HepG2 (cell line): ENCODE data around the gene KCNK17. TPM values are rescaled to one million over a fixed set of nuclear protein-coding genes. Genes with fewer than 3 reads are reported as not detected.

Source experiments
- ATAC-seq: fragments of 200-7000 bp; cut with Tn5 transposase; 3 replicates; pipeline ENCODE4 v1.9.1; 2020; ENCODE audit warnings: mild to moderate bottlenecking, moderate library complexity
- BruUV-seq: library from RNA; stranded (reverse); fragments of 400-500 nt; replicated peaks from 2 replicates; lab custom pipeline; 2021; lab: Mats Ljungman, UMichigan
- CTCF ChIA-PET: fragments of 300-600 bp; formaldehyde crosslinking; extraction: SDS; loops from one replicate; lab custom pipeline; 2021; ENCODE audit warnings: low total read pairs, inconsistent platforms, low intra/inter-chr PET ratio; lab: Yijun Ruan, JAX
- POLR2A ChIA-PET: fragments of 350-600 bp; sonication (Branson Sonifier 250); formaldehyde crosslinking; loops from one replicate; lab custom pipeline; 2020; ENCODE audit warnings: antibody characterized with exemption, inconsistent platforms; lab: Yijun Ruan, JAX
- DNase-seq: peaks from one replicate; pipeline ENCODE4 v3.0.0-alpha.2; 2015; ENCODE audit warnings: low spot score
- FAIRE-seq: peaks from 3 replicates; lab custom pipeline; 2011; peaks lifted over from hg19 to GRCh38; lab: Jason Lieb, UNC
- H2AFZ ChIP-seq: one replicate; pipeline ENCODE4 v1.6.1; 2011; ENCODE audit warnings: low read length, inconsistent platforms
- H3K27ac ChIP-seq: fragments of 300-600 bp; 3 replicates; pipeline ENCODE4 v1.8.0; 2011; ENCODE audit warnings: mixed run types, mild to moderate bottlenecking, mixed read lengths, low read length, inconsistent platforms; ENCODE audit not compliant: insufficient read depth; ENCODE audit errors: extremely low read length
- H3K27me3 ChIP-seq, 2 experiments: fragments of 200-600 bp in 1 of 2; 2 replicates in 1 of 2; 3 replicates in 1 of 2; pipeline versions ENCODE4 v1.6.0 to v1.8.0; 2011; ENCODE audit warnings: low read length in 2 of 2, mild to moderate bottlenecking in 2 of 2, moderate library complexity in 2 of 2, inconsistent platforms in 1 of 2; ENCODE audit not compliant: insufficient read depth in 2 of 2, control insufficient read depth in 1 of 2
- H3K36me3 ChIP-seq, 2 experiments: fragments of 200-600 bp in 1 of 2; replicated peaks in 1 of 2; 2 replicates in 1 of 2; 3 replicates in 1 of 2; pipeline versions ENCODE4 v1.5.1 to v1.8.0; 2011; ENCODE audit warnings: low read length in 2 of 2, inconsistent platforms in 1 of 2; ENCODE audit not compliant: insufficient read depth in 2 of 2, control insufficient read depth in 1 of 2
- H3K4me1 ChIP-seq: 2 replicates; pipeline ENCODE4 v1.5.1; 2012; ENCODE audit warnings: low read length, inconsistent platforms; ENCODE audit not compliant: insufficient read depth
- H3K4me2 ChIP-seq: 2 replicates; pipeline ENCODE4 v1.6.0; 2011; ENCODE audit warnings: low read depth, low read length, inconsistent platforms
- H3K4me3 ChIP-seq, 3 experiments: fragments of 200-600 bp in 1 of 3; sonication (generic), shearing (Covaris generic) in 1 of 3; replicated peaks in 1 of 3; 2 replicates each; pipeline ENCODE4 v1.5.1; 2011 to 2016; ENCODE audit warnings: low read length in 3 of 3, inconsistent platforms in 2 of 3, low read depth in 2 of 3, mild to moderate bottlenecking in 2 of 3, control low read depth in 1 of 3, mixed read lengths in 1 of 3; ENCODE audit not compliant: insufficient read depth in 1 of 3
- H3K79me2 ChIP-seq: one replicate; pipeline ENCODE4 v1.6.1; 2011; ENCODE audit warnings: low read length, inconsistent platforms; ENCODE audit not compliant: insufficient read depth
- H3K9ac ChIP-seq: 2 replicates; pipeline ENCODE4 v1.6.0; 2011; ENCODE audit warnings: mild to moderate bottlenecking, low read depth, low read length, inconsistent platforms; ENCODE audit not compliant: insufficient read depth
- H3K9me3 ChIP-seq: 2 replicates; pipeline ENCODE4 v1.5.1; 2012; ENCODE audit warnings: mild to moderate bottlenecking, low read length
- H4K20me1 ChIP-seq: 2 replicates; pipeline ENCODE4 v1.6.0; 2011; ENCODE audit warnings: inconsistent platforms, mild to moderate bottlenecking, low read length, moderate library complexity; ENCODE audit not compliant: insufficient read depth
- HMGA1 ChIP-seq: sonication (generic); formaldehyde crosslinking; conservative IDR thresholded peaks from 2 replicates; pipeline ENCODE4 v1.4.0; 2020; ENCODE audit warnings: missing genetic modification reagents
- HNRNPLL ChIP-seq: fragments of 200-400 bp; formaldehyde crosslinking; IDR thresholded peaks from 2 replicates; pipeline ENCODE4 v1.6.1; 2017; ENCODE audit warnings: mild to moderate bottlenecking, low read depth, low read length; ENCODE audit not compliant: poor library complexity, severe bottlenecking
- IKZF4 ChIP-seq: sonication (generic); formaldehyde crosslinking; IDR thresholded peaks from 2 replicates; pipeline ENCODE4 v1.5.1; 2020; ENCODE audit warnings: borderline replicate concordance, mild to moderate bottlenecking, low read depth, missing genetic modification reagents; ENCODE audit errors: not compliant biosample characterization
- KLF11 ChIP-seq: IDR thresholded peaks from 2 replicates; pipeline ENCODE4 v1.6.1; 2016; ENCODE audit warnings: missing compliant biosample characterization
- RFX1 ChIP-seq: fragments of 450-650 bp; IDR thresholded peaks from 2 replicates; pipeline ENCODE4 v1.6.1; 2017
- SMAD3 ChIP-seq: sonication (generic); formaldehyde crosslinking; IDR thresholded peaks from 2 replicates; pipeline ENCODE4 v1.4.0; 2020; ENCODE audit warnings: missing genetic modification reagents
- SP2 ChIP-seq: sonication (generic); formaldehyde crosslinking; IDR thresholded peaks from 2 replicates; pipeline ENCODE4 v1.5.1; 2020; ENCODE audit warnings: mild to moderate bottlenecking, missing genetic modification reagents
- ZFAT ChIP-seq: sonication (generic); formaldehyde crosslinking; conservative IDR thresholded peaks from 2 replicates; pipeline ENCODE4 v1.8.1; 2023; ENCODE audit warnings: missing genetic modification reagents, inconsistent platforms
- ZNF235 ChIP-seq: sonication (generic); formaldehyde crosslinking; IDR thresholded peaks from 2 replicates; pipeline ENCODE4 v1.8.1; 2023; ENCODE audit warnings: mild to moderate bottlenecking, missing genetic modification reagents, borderline replicate concordance
- ZNF33B ChIP-seq: sonication (generic); formaldehyde crosslinking; IDR thresholded peaks from 2 replicates; pipeline ENCODE4 v1.5.1; 2020; ENCODE audit warnings: mild to moderate bottlenecking, missing genetic modification reagents
- ZNF549 ChIP-seq: sonication (generic); formaldehyde crosslinking; IDR thresholded peaks from 2 replicates; pipeline ENCODE4 v1.5.0; 2020; ENCODE audit warnings: missing genetic modification reagents
- ZNF570 ChIP-seq: sonication (generic); formaldehyde crosslinking; IDR thresholded peaks from 2 replicates; pipeline ENCODE4 v1.4.0; 2020; ENCODE audit warnings: mild to moderate bottlenecking, missing genetic modification reagents, borderline replicate concordance
- ZNF574 ChIP-seq: sonication (generic); formaldehyde crosslinking; IDR thresholded peaks from 2 replicates; pipeline ENCODE4 v1.4.0; 2020; ENCODE audit warnings: missing genetic modification reagents
- ZNF740 ChIP-seq: sonication (generic); formaldehyde crosslinking; IDR thresholded peaks from 2 replicates; pipeline ENCODE4 v1.4.0; 2020; ENCODE audit warnings: missing genetic modification reagents
- ZSCAN22 ChIP-seq: sonication (generic); formaldehyde crosslinking; IDR thresholded peaks from 2 replicates; pipeline ENCODE4 v1.4.0; 2020; ENCODE audit warnings: mild to moderate bottlenecking, missing genetic modification reagents
- ZXDC ChIP-seq: sonication (generic); formaldehyde crosslinking; IDR thresholded peaks from 2 replicates; pipeline ENCODE4 v1.5.0; 2020; ENCODE audit warnings: mild to moderate bottlenecking, missing genetic modification reagents
- WGBS: methylation state at CpG from one replicate; pipeline ENCODE4 v1.1.6; 2017; ENCODE audit warnings: low lambda C conversion rate; 5-methylcytosine and 5-hydroxymethylcytosine counted together
- in situ Hi-C: cut with HindIII; loops from 2 replicates; pipeline ENCODE4 v1.10.0; 2017; ENCODE audit warnings: low pct_unique_long_range_greater_than_20kb; ENCODE audit not compliant: extremely low pct_ligation_motif_present
- intact Hi-C: fragments of 100-400 bp; cut with micrococcal nuclease; formaldehyde crosslinking; loops from one replicate; pipeline ENCODE4 v1.10.0; 2022; ENCODE audit not compliant: unreplicated experiment
- polyA plus RNA-seq, 8 experiments: library from polyadenylated mRNA; depleted of rRNA in 3 of 8; stranded (reverse) in 7 of 8; unstranded in 1 of 8; fragments of >200 nt; fragmentation: Illumina TruSeq in 4 of 8; extraction: Trizol in 4 of 8; gene quantifications; 2 replicates each; pipeline versions ENCODE4 v1.2.1 to v1.2.3, GENCODE V29; 2011 to 2016; ENCODE audit warnings: low read depth in 4 of 8, missing spikeins in 1 of 8, mixed read lengths in 1 of 8; ENCODE audit not compliant: insufficient read depth in 1 of 8
- total RNA-seq, 5 experiments: library from RNA; depleted of rRNA; stranded (reverse); fragments of >200 nt; fragmentation: Illumina TruSeq; extraction: Trizol; gene quantifications; 2 replicates each; pipeline ENCODE4 v1.2.3, GENCODE V29; 2016; ENCODE audit warnings: low read depth in 1 of 5
- TF ChIP-seq, protein P1 (sequence below): sonication (generic); formaldehyde crosslinking; IDR thresholded peaks from 2 replicates; pipeline ENCODE4 v1.4.0; 2020; ENCODE audit warnings: missing genetic modification reagents, mild to moderate bottlenecking, borderline replicate concordance

KCNK17 gene
- total and polyA plus RNA-seq, 2 of the 13 experiments (the other 11 are each of a cell fraction or from before 2014, with no cell fraction given): not detected

DNA sequence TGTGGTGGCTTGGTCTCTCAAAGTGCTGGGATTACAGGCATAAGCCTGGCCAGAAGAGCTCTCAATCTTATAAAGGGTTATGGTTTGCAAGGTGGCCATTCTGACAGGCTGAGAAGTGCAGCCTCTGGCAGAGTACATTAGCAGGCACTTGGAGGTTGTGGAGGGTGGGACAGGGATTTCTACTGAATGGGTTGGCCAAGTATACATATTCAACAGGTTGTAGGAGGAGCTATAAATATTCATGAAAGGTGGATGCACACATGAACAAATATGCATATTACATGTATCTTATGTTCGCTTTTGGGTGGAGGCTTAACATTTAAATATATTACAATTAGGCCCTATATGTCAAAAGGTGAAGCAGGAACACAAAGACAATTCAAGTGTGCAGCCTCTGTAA lies 64.9 kb downstream of the KCNK17 start:
- intact Hi-C loops: no loop called here
- Histone ChIP-seq H4K20me1 (no peaks in the 10 kb centered on the region), H3K4me2 (no peak overlapping the region), H3K79me2 (no peaks in the 10 kb centered on the region), H3K4me3 (no peak overlapping the region)
- CTCF ChIA-PET: no interaction called here
- FAIRE-seq: no peak
- 0% methylated on average over 1 of the region's 1 CpG for WGBS
- no peak for TF ChIP-seq ZNF235 (CRISPR knock-in tag)
- no peak for TF ChIP-seq HMGA1 (CRISPR knock-in tag)
- TF ChIP-seq, protein P1, sequence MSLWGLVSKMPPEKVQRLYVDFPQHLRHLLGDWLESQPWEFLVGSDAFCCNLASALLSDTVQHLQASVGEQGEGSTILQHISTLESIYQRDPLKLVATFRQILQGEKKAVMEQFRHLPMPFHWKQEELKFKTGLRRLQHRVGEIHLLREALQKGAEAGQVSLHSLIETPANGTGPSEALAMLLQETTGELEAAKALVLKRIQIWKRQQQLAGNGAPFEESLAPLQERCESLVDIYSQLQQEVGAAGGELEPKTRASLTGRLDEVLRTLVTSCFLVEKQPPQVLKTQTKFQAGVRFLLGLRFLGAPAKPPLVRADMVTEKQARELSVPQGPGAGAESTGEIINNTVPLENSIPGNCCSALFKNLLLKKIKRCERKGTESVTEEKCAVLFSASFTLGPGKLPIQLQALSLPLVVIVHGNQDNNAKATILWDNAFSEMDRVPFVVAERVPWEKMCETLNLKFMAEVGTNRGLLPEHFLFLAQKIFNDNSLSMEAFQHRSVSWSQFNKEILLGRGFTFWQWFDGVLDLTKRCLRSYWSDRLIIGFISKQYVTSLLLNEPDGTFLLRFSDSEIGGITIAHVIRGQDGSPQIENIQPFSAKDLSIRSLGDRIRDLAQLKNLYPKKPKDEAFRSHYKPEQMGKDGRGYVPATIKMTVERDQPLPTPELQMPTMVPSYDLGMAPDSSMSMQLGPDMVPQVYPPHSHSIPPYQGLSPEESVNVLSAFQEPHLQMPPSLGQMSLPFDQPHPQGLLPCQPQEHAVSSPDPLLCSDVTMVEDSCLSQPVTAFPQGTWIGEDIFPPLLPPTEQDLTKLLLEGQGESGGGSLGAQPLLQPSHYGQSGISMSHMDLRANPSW (CRISPR knock-in tag): no peak
- no peak for TF ChIP-seq HNRNPLL
- no peak for TF ChIP-seq ZXDC
- TF ChIP-seq ZNF549 (CRISPR knock-in tag): no peak
- TF ChIP-seq SMAD3 (CRISPR knock-in tag): no peak
- TF ChIP-seq RFX1: no peak
- TF ChIP-seq SP2: no peak
- TF ChIP-seq IKZF4 (CRISPR knock-in tag): no peak
- no peak for TF ChIP-seq ZNF740 (CRISPR knock-in tag)
- TF ChIP-seq ZNF570 (CRISPR knock-in tag): no peak
- TF ChIP-seq ZFAT: no peak
- TF ChIP-seq ZNF33B: no peak
- no peak for TF ChIP-seq KLF11
- no peak for TF ChIP-seq ZSCAN22 (CRISPR knock-in tag)
- no peak for TF ChIP-seq ZNF574 (CRISPR knock-in tag)
- TF ChIP-seq, all 625 proteins: peak for 0
- no peak for DNase-seq
- in situ Hi-C loops: no loop called here
- POLR2A ChIA-PET: no interaction called here
- Histone ChIP-seq H3K27me3 (no peaks in the 10 kb centered on the region), H3K9me3 (no peaks in the 10 kb centered on the region), H3K4me1 (no peaks in the 10 kb centered on the region), H3K36me3 (no peaks in the 10 kb centered on the region), H3K27ac (no peak overlapping the region), H3K9ac (no peak overlapping the region), H2AFZ (no peak overlapping the region)
- no peak for ATAC-seq
- no TSS peak for BruUV-seq
